Transverse colon (tissue), 4 donors: Measurements from ENCODE around the gene PTPN9.

Experiments
- POLR2AphosphoS5 ChIP-seq, 3 donors: sonication (generic); formaldehyde crosslinking; IDR thresholded peaks; one replicate each; pipeline ENCODE4 v1.6.1; 2016; ENCODE audit warnings: antibody characterized with exemption in 3 of 3
- TF ChIP-seq, protein P1 (sequence below), 5 experiments: fragments of 200-600 bp in 3 of 5; fragments of 450-650 bp in 2 of 5; sonication (generic) in 3 of 5; IDR thresholded peaks; 1 replicate in 2 of 5; 2 replicates in 3 of 5; pipeline ENCODE4 v1.5.1; 2016 to 2017; ENCODE audit warnings: antibody characterized with exemption in 5 of 5, inconsistent platforms in 3 of 5, mild to moderate bottlenecking in 2 of 5, moderate library complexity in 1 of 5

DNA sequence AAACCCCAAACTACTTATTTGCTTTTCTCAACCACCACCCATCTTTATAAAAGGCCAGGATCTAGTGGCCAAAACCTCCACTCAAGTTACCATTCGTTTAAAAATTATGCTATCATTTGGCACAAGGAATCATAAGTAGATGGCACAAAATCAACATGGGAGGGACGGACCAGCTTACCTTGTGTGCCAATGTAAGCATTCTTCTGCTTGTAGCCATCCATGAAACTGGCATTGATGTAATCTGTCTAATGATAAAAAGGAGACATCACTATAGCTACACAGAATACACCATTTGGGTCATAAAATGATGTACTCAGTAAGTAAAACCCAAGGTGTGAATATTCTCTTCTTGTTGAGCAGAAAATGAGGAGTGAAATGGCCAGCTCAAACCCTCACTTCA lies 99.4 kb downstream of the PTPN9 start:
- TF ChIP-seq, protein P1, sequence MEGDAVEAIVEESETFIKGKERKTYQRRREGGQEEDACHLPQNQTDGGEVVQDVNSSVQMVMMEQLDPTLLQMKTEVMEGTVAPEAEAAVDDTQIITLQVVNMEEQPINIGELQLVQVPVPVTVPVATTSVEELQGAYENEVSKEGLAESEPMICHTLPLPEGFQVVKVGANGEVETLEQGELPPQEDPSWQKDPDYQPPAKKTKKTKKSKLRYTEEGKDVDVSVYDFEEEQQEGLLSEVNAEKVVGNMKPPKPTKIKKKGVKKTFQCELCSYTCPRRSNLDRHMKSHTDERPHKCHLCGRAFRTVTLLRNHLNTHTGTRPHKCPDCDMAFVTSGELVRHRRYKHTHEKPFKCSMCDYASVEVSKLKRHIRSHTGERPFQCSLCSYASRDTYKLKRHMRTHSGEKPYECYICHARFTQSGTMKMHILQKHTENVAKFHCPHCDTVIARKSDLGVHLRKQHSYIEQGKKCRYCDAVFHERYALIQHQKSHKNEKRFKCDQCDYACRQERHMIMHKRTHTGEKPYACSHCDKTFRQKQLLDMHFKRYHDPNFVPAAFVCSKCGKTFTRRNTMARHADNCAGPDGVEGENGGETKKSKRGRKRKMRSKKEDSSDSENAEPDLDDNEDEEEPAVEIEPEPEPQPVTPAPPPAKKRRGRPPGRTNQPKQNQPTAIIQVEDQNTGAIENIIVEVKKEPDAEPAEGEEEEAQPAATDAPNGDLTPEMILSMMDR (IDR thresholded peaks at IDR 0.05) = no peak
- no peak for TF ChIP-seq POLR2AphosphoS5 (IDR thresholded peaks at IDR 0.05)
